Dendritic cell treated with granulocyte-macrophage colony-stimulating factor and Interleukin-4, amounts not matched to agents 40 ng/mL and 50 ng/mL, for 4 days (primary cell): Measurements from ENCODE around the gene GSTT4.
"Not testable (repeated sequence)": the region's sequence is repeated elsewhere in the genome, so short reads cannot be mapped to it uniquely, and the experiment has no call there.

Source experiments
- H3K27ac Mint-ChIP-seq: one replicate; pipeline ENCODE4 v1.8.0; 2022; ENCODE audit warnings: mild to moderate bottlenecking, mixed read lengths
- H3K27me3 Mint-ChIP-seq: one replicate; pipeline ENCODE4 v1.8.0; 2022; ENCODE audit warnings: mild to moderate bottlenecking, mixed read lengths
- H3K36me3 Mint-ChIP-seq: one replicate; pipeline ENCODE4 v1.8.0; 2022; ENCODE audit warnings: low read depth, mixed read lengths
- H3K4me1 Mint-ChIP-seq: one replicate; pipeline ENCODE4 v1.8.0; 2022; ENCODE audit warnings: low read depth, mixed read lengths
- H3K4me3 Mint-ChIP-seq: one replicate; pipeline ENCODE4 v1.8.0; 2022; ENCODE audit warnings: mild to moderate bottlenecking, moderate library complexity, mixed read lengths
- H3K9me3 Mint-ChIP-seq: one replicate; pipeline ENCODE4 v1.8.0; 2022; ENCODE audit warnings: mixed read lengths
- intact Hi-C: fragments of 100-400 bp; cut with micrococcal nuclease; formaldehyde crosslinking; loops from one replicate; pipeline ENCODE4 v1.15.0; 2022

The GSTT4 gene

GRCh38 chr22:23969071-23969470 is 36.2 kb downstream of the GSTT4 start:
- Mint-ChIP-seq H3K4me1 (peaks cover 33% of the 10 kb centered on the region), H3K9me3 (no peaks in the 10 kb centered on the region), H3K27ac (peak overlapping the region; percentile 37), H3K4me3 (no peak overlapping the region), H3K36me3 (peaks cover 35% of the 10 kb centered on the region), H3K27me3 (no peaks in the 10 kb centered on the region)
- intact Hi-C loops: no loop called here

GRCh38 chr22:23966568-23966967 is 38.7 kb downstream of the GSTT4 start, which contains the start of gene DDTL:
TSS of gene DDTL (plus strand) at chr22:23966888. CDS start at chr22:23966915, 27 bp downstream.
- Mint-ChIP-seq H3K4me1 (peaks cover 27% of the 10 kb centered on the region), H3K36me3 (peaks cover 28% of the 10 kb centered on the region)
- H3K27ac Mint-ChIP-seq, H3K9me3 Mint-ChIP-seq, intact Hi-C loops, H3K27me3 Mint-ChIP-seq, H3K4me3 Mint-ChIP-seq: not testable (repeated sequence)

- H3K4me3 Mint-ChIP-seq, H3K27ac Mint-ChIP-seq, intact Hi-C loops, H3K9me3 Mint-ChIP-seq, H3K27me3 Mint-ChIP-seq: not testable (repeated sequence)
- H3K4me1 Mint-ChIP-seq: peaks cover 22% of the 10 kb centered on the region
- H3K36me3 Mint-ChIP-seq: peaks cover 24% of the 10 kb centered on the region
These were observed 39.2 kb downstream of the GSTT4 start for GRCh38 chr22:23966094-23966493.

- H3K27ac Mint-ChIP-seq, intact Hi-C loops: not testable (repeated sequence)
These were observed 44.0 kb downstream of the GSTT4 start, which contains the start of gene GSTT2B for GRCh38 chr22:23961084-23961771. TSS of gene GSTT2B (minus strand) at chr22:23961195. CDS start at chr22:23961131, 64 bp downstream.

GRCh38 chr22:23956301-23956900 is 48.9 kb downstream of the GSTT4 start:
- intact Hi-C loops, H3K27me3 Mint-ChIP-seq, H3K27ac Mint-ChIP-seq, H3K9me3 Mint-ChIP-seq, H3K36me3 Mint-ChIP-seq, H3K4me3 Mint-ChIP-seq, H3K4me1 Mint-ChIP-seq: not testable (repeated sequence)

More at GRCh38 chr22:23961084-23961771, 44.0 kb downstream of the GSTT4 start, which contains the start of gene GSTT2B:
- H3K4me3 Mint-ChIP-seq, H3K4me1 Mint-ChIP-seq, H3K36me3 Mint-ChIP-seq, H3K27me3 Mint-ChIP-seq, H3K9me3 Mint-ChIP-seq: not testable (repeated sequence)

GRCh38 chr22:23955886-23956285 is 49.4 kb downstream of the GSTT4 start:
- H3K36me3 Mint-ChIP-seq, H3K9me3 Mint-ChIP-seq, H3K4me1 Mint-ChIP-seq, H3K27me3 Mint-ChIP-seq, intact Hi-C loops, H3K27ac Mint-ChIP-seq, H3K4me3 Mint-ChIP-seq: not testable (repeated sequence)

GRCh38 chr22:23954991-23955305 is 50.3 kb downstream of the GSTT4 start:
- H3K27me3 Mint-ChIP-seq, H3K4me3 Mint-ChIP-seq, H3K27ac Mint-ChIP-seq, H3K36me3 Mint-ChIP-seq, intact Hi-C loops, H3K4me1 Mint-ChIP-seq, H3K9me3 Mint-ChIP-seq: not testable (repeated sequence)

GRCh38 chr22:23954193-23954990 is 50.9 kb downstream of the GSTT4 start:
- intact Hi-C loops, H3K27me3 Mint-ChIP-seq, H3K4me3 Mint-ChIP-seq, H3K36me3 Mint-ChIP-seq, H3K27ac Mint-ChIP-seq, H3K4me1 Mint-ChIP-seq, H3K9me3 Mint-ChIP-seq: not testable (repeated sequence)

- H3K27ac Mint-ChIP-seq, H3K4me1 Mint-ChIP-seq: not testable (repeated sequence)
These were observed 51.8 kb downstream of the GSTT4 start for GRCh38 chr22:23953485-23953884.

GRCh38 chr22:23952794-23953405 is 52.4 kb downstream of the GSTT4 start:
- H3K4me1 Mint-ChIP-seq, H3K9me3 Mint-ChIP-seq, H3K36me3 Mint-ChIP-seq, H3K27ac Mint-ChIP-seq, H3K27me3 Mint-ChIP-seq, H3K4me3 Mint-ChIP-seq, intact Hi-C loops: not testable (repeated sequence)

More at GRCh38 chr22:23953485-23953884, 51.8 kb downstream of the GSTT4 start:
- H3K4me3 Mint-ChIP-seq, intact Hi-C loops, H3K9me3 Mint-ChIP-seq, H3K27me3 Mint-ChIP-seq, H3K36me3 Mint-ChIP-seq: not testable (repeated sequence)

GRCh38 chr22:23951383-23951782 is 53.9 kb downstream of the GSTT4 start:
- H3K4me3 Mint-ChIP-seq, H3K4me1 Mint-ChIP-seq, H3K9me3 Mint-ChIP-seq, H3K36me3 Mint-ChIP-seq, H3K27me3 Mint-ChIP-seq, H3K27ac Mint-ChIP-seq, intact Hi-C loops: not testable (repeated sequence)

GRCh38 chr22:23949764-23950163 is 55.5 kb downstream of the GSTT4 start:
- H3K27me3 Mint-ChIP-seq, H3K9me3 Mint-ChIP-seq, H3K4me1 Mint-ChIP-seq, H3K27ac Mint-ChIP-seq, H3K4me3 Mint-ChIP-seq, H3K36me3 Mint-ChIP-seq, intact Hi-C loops: not testable (repeated sequence)
